Suprapubic skin (tissue), 4 donors: ENCODE results near the gene CCDC33.

Source experiments
- CTCF ChIP-seq, 2 donors: fragments of 200-600 bp in 1 of 2; fragments of 450-650 bp in 1 of 2; sonication (generic) in 1 of 2; IDR thresholded peaks; one replicate each; pipeline ENCODE4 v1.5.1; 2016 to 2019; ENCODE audit warnings: antibody characterized with exemption in 2 of 2, mild to moderate bottlenecking in 1 of 2, moderate library complexity in 1 of 2
- EP300 ChIP-seq: sonication (generic); formaldehyde crosslinking; IDR thresholded peaks from one replicate; pipeline ENCODE4 v1.6.1; 2017; ENCODE audit warnings: antibody characterized with exemption
- POLR2A ChIP-seq, 2 donors: fragments of 450-650 bp; IDR thresholded peaks; one replicate each; pipeline ENCODE4 v1.6.1; 2017; ENCODE audit warnings: antibody characterized with exemption in 2 of 2, mild to moderate bottlenecking in 2 of 2, moderate library complexity in 2 of 2
- POLR2AphosphoS5 ChIP-seq, 3 donors: sonication (generic); formaldehyde crosslinking; IDR thresholded peaks; one replicate each; pipeline ENCODE4 v1.6.1; 2017; ENCODE audit warnings: antibody characterized with exemption in 3 of 3

- TF ChIP-seq CTCF (IDR thresholded peaks at IDR 0.05) (no peak), EP300 (no peak), POLR2A (IDR thresholded peaks at IDR 0.05) (no peak), POLR2AphosphoS5 (IDR thresholded peaks at IDR 0.05) (no peak)
These were observed 10.2 kb upstream of the CCDC33 start for GRCh38 chr15:74225928-74226327.
